ENCODE results near the gene TSHZ2. TPM values are rescaled to one million over a fixed set of nuclear protein-coding genes. Genes with fewer than 3 reads are reported as not detected.
"Not testable (repeated sequence)": the region's sequence is repeated elsewhere in the genome, so short reads cannot be mapped to it uniquely, and the experiment has no call there.

The TSHZ2 gene
- total RNA-seq, 1 donor, result 3.6 TPM

- no peaks in the 10 kb centered on the region for H3K4me1 ChIP-seq (ENCODE audit: insufficient read depth, low read length)
- H3K79me2 ChIP-seq (ENCODE audit: insufficient read depth, low read length), result no peaks in the 10 kb centered on the region
- no peak for DNase-seq (ENCODE audit: insufficient read length, low spot score, missing footprints)
- TF ChIP-seq CTCF (IDR thresholded peaks at IDR 0.05; ENCODE audit: extremely low read depth, low read depth, low read length), result no peak
- no peaks in the 10 kb centered on the region for H3K9me3 ChIP-seq (ENCODE audit: low read depth, low read length)
- no peak overlapping the region for H3K4me2 ChIP-seq (ENCODE audit: insufficient read depth, low read length)
- H3K36me3 ChIP-seq (ENCODE audit: insufficient read depth, low read length), result no peaks in the 10 kb centered on the region
- H4K20me1 ChIP-seq (ENCODE audit: insufficient read depth, low read length), result no peaks in the 10 kb centered on the region
- peak overlapping the region; percentile 22 for H2AFZ ChIP-seq (ENCODE audit: low read length)
- H3K27me3 ChIP-seq (ENCODE audit: insufficient read depth, low read length), result no peaks in the 10 kb centered on the region
- no peak overlapping the region for H3K27ac ChIP-seq (ENCODE audit: low read depth, low read length)
- no peak overlapping the region for H3K4me3 ChIP-seq (ENCODE audit: insufficient read depth, low read length)
These were observed 440.5 kb downstream of the TSHZ2 start for GRCh38 chr20:53412577-53413185.

GRCh38 chr20:53413186-53413631 is 441.1 kb downstream of the TSHZ2 start:
- no peak overlapping the region for H3K4me2 ChIP-seq (ENCODE audit: insufficient read depth, low read length)

DNA sequence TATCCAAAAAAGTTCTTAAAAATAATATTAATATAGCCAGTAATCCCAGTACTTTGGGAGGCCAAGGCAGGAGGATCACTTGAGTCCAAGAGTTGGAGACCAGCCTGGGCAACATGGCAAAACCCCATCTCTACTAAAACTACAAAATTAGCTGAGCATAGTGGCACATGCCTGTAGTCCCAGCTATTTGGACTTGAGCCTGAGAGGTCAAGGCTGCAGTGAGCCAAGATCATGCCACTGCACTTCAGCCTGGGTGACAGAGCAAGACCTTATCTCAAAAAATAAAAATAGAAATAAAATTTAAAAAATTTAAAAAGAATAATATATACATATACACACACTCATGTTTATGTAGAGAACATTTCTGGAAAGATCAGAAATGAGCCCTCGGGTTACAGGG is 441.7 kb downstream of the TSHZ2 start:
- H4K20me1 ChIP-seq (ENCODE audit: insufficient read depth, low read length); H3K36me3 ChIP-seq (ENCODE audit: insufficient read depth, low read length): not testable (repeated sequence)

More at GRCh38 chr20:53413186-53413631, 441.1 kb downstream of the TSHZ2 start:
- no peaks in the 10 kb centered on the region for H3K4me1 ChIP-seq (ENCODE audit: insufficient read depth, low read length)
- H3K9me3 ChIP-seq (ENCODE audit: low read depth, low read length), result no peaks in the 10 kb centered on the region
- H3K4me3 ChIP-seq (ENCODE audit: insufficient read depth, low read length), result no peak overlapping the region
- TF ChIP-seq CTCF (IDR thresholded peaks at IDR 0.05; ENCODE audit: extremely low read depth, low read depth, low read length), result no peak
- H3K27me3 ChIP-seq (ENCODE audit: insufficient read depth, low read length), result no peaks in the 10 kb centered on the region
- H3K27ac ChIP-seq (ENCODE audit: low read depth, low read length), result no peak overlapping the region
- no peak overlapping the region for H2AFZ ChIP-seq (ENCODE audit: low read length)
- no peaks in the 10 kb centered on the region for H3K79me2 ChIP-seq (ENCODE audit: insufficient read depth, low read length)
- no peaks in the 10 kb centered on the region for H4K20me1 ChIP-seq (ENCODE audit: insufficient read depth, low read length)
- no peak for DNase-seq (ENCODE audit: insufficient read length, low spot score, missing footprints)
- H3K36me3 ChIP-seq (ENCODE audit: insufficient read depth, low read length), result no peaks in the 10 kb centered on the region

GRCh38 chr20:53419693-53420460 is 447.7 kb downstream of the TSHZ2 start:
- H3K4me2 ChIP-seq (ENCODE audit: insufficient read depth, low read length), result no peak overlapping the region
- no peak for DNase-seq (ENCODE audit: insufficient read length, low spot score, missing footprints)
- H4K20me1 ChIP-seq (ENCODE audit: insufficient read depth, low read length), result no peaks in the 10 kb centered on the region
- H3K4me3 ChIP-seq (ENCODE audit: insufficient read depth, low read length), result no peak overlapping the region
- H3K36me3 ChIP-seq (ENCODE audit: insufficient read depth, low read length), result no peaks in the 10 kb centered on the region
- H2AFZ ChIP-seq (ENCODE audit: low read length), result no peak overlapping the region
- no peaks in the 10 kb centered on the region for H3K9me3 ChIP-seq (ENCODE audit: low read depth, low read length)
- no peaks in the 10 kb centered on the region for H3K4me1 ChIP-seq (ENCODE audit: insufficient read depth, low read length)
- TF ChIP-seq CTCF (IDR thresholded peaks at IDR 0.05; ENCODE audit: extremely low read depth, low read depth, low read length), result no peak
- no peak overlapping the region for H3K27ac ChIP-seq (ENCODE audit: low read depth, low read length)
- no peaks in the 10 kb centered on the region for H3K79me2 ChIP-seq (ENCODE audit: insufficient read depth, low read length)
- no peaks in the 10 kb centered on the region for H3K27me3 ChIP-seq (ENCODE audit: insufficient read depth, low read length)

More for the DNA sequence above, 441.7 kb downstream of the TSHZ2 start:
- not testable (repeated sequence) for H3K27me3 ChIP-seq (ENCODE audit: insufficient read depth, low read length); H3K79me2 ChIP-seq (ENCODE audit: insufficient read depth, low read length); H3K4me1 ChIP-seq (ENCODE audit: insufficient read depth, low read length); H3K4me2 ChIP-seq (ENCODE audit: insufficient read depth, low read length); H2AFZ ChIP-seq (ENCODE audit: low read length); H3K27ac ChIP-seq (ENCODE audit: low read depth, low read length); H3K4me3 ChIP-seq (ENCODE audit: insufficient read depth, low read length); H3K9me3 ChIP-seq (ENCODE audit: low read depth, low read length); DNase-seq (ENCODE audit: insufficient read length, low spot score, missing footprints)
